Breast epithelium (tissue), 4 donors: ENCODE measurements around the gene UNK. TPM values are rescaled to one million over a fixed set of nuclear protein-coding genes. Genes with fewer than 3 reads are reported as not detected.
A peak's percentile ranks its signal among the peaks of the same experiment; 100 is the strongest.

ENCODE experiments used
- DNase-seq, 2 donors: peaks; one replicate each; pipeline ENCODE4 v3.0.0-alpha.2; 2019; ENCODE audit warnings: low spot score in 2 of 2
- H3K27ac ChIP-seq, 2 donors: fragments of 200-600 bp; sonication (generic) in 1 of 2; one replicate each; pipeline ENCODE4 v1.5.1; 2016 to 2019; ENCODE audit warnings: mild to moderate bottlenecking in 1 of 2
- H3K27me3 ChIP-seq, 2 donors: fragments of 200-600 bp; sonication (generic) in 1 of 2; one replicate each; pipeline versions ENCODE4 v1.5.1 to v1.6.0; 2017 to 2019; ENCODE audit warnings: control low read depth in 1 of 2, mild to moderate bottlenecking in 1 of 2
- H3K36me3 ChIP-seq: fragments of 200-600 bp; one replicate; pipeline ENCODE4 v1.5.1; 2019
- H3K4me1 ChIP-seq, 2 donors: fragments of 200-600 bp; sonication (generic); one replicate each; pipeline ENCODE4 v1.5.1; 2016 to 2019; ENCODE audit warnings: control low read depth in 1 of 2
- H3K4me3 ChIP-seq, 3 donors: fragments of 200-600 bp; sonication (generic); 1 replicate in 2 of 3; 2 replicates in 1 of 3; pipeline ENCODE4 v1.5.1; 2016 to 2019; ENCODE audit warnings: mild to moderate bottlenecking in 3 of 3, moderate library complexity in 2 of 3
- H3K9me3 ChIP-seq, 2 donors: fragments of 200-600 bp; sonication (generic) in 1 of 2; one replicate each; pipeline ENCODE4 v1.5.1; 2016 to 2019; ENCODE audit warnings: control low read depth in 1 of 2
- POLR2A ChIP-seq: fragments of 450-650 bp; IDR thresholded peaks from one replicate; pipeline ENCODE4 v1.6.1; 2016; ENCODE audit warnings: antibody characterized with exemption, mild to moderate bottlenecking, moderate library complexity
- POLR2AphosphoS5 ChIP-seq, 3 donors: sonication (generic); formaldehyde crosslinking; IDR thresholded peaks; one replicate each; pipeline ENCODE4 v1.6.1; 2017; ENCODE audit warnings: antibody characterized with exemption in 3 of 3
- intact Hi-C: fragments of 100-400 bp; cut with DNase I; formaldehyde crosslinking; loops from one replicate; pipeline ENCODE4 v1.15.1; 2023; ENCODE audit warnings: low total_unique reads
- total RNA-seq, 3 donors: library from RNA; depleted of rRNA; stranded (reverse); fragments of >200 nt; gene quantifications; one replicate each; pipeline ENCODE4 v1.1.0, GENCODE V29; 2016
- TF ChIP-seq, protein P1 (sequence below), 3 donors: fragments of 450-650 bp; IDR thresholded peaks; one replicate each; pipeline ENCODE4 v1.5.1; 2016 to 2017; ENCODE audit warnings: antibody characterized with exemption in 3 of 3, mild to moderate bottlenecking in 3 of 3, moderate library complexity in 3 of 3

The UNK gene
- total RNA-seq, 3 donors from 2014 or later, result 18.7 to 43.3 (median 28.5) TPM

DNA sequence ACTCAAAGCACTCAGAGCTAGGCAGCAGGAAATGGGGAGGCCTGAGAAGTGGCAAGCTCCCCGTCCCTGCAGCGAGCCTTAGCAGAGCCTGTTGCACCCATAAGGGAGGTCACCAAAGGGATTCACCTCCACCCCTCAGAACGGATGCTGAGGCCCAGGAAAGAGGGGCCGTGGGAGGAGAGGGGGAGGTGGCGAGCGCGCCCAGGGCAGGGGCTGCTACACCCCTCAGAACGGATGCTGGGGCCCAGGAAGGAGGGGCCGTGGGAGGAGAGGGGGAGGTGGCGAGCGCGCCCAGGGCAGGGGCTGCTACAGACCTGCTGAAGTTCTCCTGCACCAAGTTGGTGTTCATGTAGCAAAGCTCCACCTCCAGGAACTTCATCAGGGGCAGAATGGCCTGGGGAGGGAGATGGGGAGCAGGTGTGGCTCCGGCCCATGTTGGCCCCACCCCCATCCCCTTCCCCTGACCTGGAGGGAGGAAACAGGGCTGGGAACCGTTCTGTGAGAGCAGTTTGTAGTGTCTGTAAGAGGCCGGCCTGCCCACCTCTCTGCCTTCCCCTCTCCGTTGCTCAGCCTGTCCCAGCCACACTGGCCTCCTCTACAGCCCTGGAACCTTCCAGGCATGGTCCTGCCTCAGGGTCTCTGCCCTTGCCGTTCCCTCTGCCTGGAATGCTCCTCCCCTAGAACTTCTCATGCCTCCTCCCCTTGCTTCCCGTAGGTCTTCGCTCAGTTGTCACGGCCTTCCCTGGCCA is 48.2 kb downstream of the UNK start:
- no peaks in the 10 kb centered on the region for H3K36me3 ChIP-seq
- no peak for DNase-seq
- intact Hi-C loops, result no loop called here
- peaks cover 0 to 7% of the 10 kb centered on the region in 2 donors for H3K4me1 ChIP-seq
- H3K27ac ChIP-seq, result peak overlapping the region; percentile 22 to 72
- no peaks in the 10 kb centered on the region for H3K9me3 ChIP-seq
- TF ChIP-seq POLR2A (no peak), POLR2AphosphoS5 (IDR thresholded peaks at IDR 0.05) (no peak)
- TF ChIP-seq, protein P1, sequence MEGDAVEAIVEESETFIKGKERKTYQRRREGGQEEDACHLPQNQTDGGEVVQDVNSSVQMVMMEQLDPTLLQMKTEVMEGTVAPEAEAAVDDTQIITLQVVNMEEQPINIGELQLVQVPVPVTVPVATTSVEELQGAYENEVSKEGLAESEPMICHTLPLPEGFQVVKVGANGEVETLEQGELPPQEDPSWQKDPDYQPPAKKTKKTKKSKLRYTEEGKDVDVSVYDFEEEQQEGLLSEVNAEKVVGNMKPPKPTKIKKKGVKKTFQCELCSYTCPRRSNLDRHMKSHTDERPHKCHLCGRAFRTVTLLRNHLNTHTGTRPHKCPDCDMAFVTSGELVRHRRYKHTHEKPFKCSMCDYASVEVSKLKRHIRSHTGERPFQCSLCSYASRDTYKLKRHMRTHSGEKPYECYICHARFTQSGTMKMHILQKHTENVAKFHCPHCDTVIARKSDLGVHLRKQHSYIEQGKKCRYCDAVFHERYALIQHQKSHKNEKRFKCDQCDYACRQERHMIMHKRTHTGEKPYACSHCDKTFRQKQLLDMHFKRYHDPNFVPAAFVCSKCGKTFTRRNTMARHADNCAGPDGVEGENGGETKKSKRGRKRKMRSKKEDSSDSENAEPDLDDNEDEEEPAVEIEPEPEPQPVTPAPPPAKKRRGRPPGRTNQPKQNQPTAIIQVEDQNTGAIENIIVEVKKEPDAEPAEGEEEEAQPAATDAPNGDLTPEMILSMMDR (IDR thresholded peaks at IDR 0.05), result no peak
- H3K4me3 ChIP-seq, result no peak overlapping the region
- no peaks in the 10 kb centered on the region for H3K27me3 ChIP-seq

DNA sequence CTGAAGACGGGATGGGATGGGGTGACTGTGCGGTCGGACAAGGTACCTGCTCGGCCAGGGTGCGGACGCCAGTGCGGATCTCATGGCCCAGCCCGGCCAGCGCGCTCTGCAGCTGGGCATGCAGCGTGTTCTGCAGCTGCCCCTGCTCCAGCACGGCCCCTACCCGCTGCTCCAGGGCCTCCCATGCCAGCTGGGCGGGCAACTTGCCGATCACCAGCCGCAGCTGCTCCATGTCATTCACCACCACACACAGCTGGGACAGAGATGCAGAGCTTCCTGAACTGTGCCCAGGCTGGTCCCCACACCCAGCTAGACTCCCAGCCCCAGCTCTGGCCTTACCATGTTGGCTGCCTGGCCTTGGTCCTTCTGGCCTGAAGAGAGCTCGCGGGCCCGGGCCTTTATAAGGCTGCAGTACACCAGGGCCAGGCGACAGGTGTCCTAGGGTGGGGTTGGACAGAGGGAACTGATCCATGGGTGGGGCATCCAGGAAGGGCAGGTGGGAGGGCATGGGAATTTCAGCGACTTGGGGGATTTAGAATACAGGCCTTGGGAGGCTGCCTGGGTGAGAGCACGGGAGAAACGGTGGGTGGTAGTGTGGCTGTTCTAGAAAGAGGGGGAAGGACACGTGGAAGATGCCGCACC is 49.8 kb downstream of the UNK start:
- no peaks in the 10 kb centered on the region for H3K36me3 ChIP-seq
- H3K4me1 ChIP-seq, result no peaks in the 10 kb centered on the region
- TF ChIP-seq POLR2A, result no peak
- TF ChIP-seq, protein P1 (IDR thresholded peaks at IDR 0.05), result no peak
- no peak for TF ChIP-seq POLR2AphosphoS5 (IDR thresholded peaks at IDR 0.05)
- H3K9me3 ChIP-seq, result no peaks in the 10 kb centered on the region
- no peak overlapping the region for H3K4me3 ChIP-seq
- intact Hi-C loops, result no loop called here
- DNase-seq, result no peak
- no peaks in the 10 kb centered on the region for H3K27me3 ChIP-seq
- H3K27ac ChIP-seq, result no peak overlapping the region

DNA sequence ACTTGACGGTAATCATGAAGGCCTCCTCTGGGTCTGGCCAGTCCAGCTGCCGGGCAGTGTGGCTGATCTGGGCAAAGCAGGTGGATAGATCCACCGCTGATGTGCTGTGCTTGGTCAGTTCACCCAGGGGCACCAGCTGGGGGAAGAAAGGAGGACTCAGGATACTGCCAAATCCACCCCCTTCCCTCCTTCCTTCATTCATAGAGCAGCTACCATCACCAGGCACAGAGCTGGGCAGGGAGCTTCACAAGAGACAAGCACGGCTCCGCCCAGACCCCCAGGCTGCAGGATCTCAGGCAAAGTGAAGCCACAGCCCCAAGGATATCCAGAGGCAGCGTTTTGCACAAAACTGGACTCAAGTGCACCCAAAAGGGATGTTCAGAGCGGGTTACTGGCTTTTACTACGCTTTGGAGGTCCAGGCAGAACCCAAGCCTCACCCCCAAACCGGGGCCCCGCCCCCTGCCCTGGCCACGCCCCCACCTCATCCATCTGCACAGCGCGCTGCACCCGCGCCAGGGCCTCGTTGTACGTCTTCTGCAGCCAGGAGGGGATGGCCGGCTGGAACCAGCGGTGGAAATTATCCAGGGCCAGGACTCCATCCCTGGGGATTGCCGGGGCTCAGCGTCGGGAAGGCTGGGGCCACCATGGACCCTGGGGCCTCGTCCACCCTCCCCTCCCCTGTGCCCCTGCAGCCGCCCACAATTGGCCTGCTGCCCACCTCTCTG is 50.5 kb downstream of the UNK start:
- Histone ChIP-seq H3K4me3 (no peak overlapping the region), H3K27me3 (no peaks in the 10 kb centered on the region), H3K27ac (no peak overlapping the region), H3K9me3 (no peaks in the 10 kb centered on the region), H3K4me1 (no peaks in the 10 kb centered on the region), H3K36me3 (no peaks in the 10 kb centered on the region)
- TF ChIP-seq POLR2A (no peak), POLR2AphosphoS5 (IDR thresholded peaks at IDR 0.05) (no peak)
- TF ChIP-seq, protein P1 (IDR thresholded peaks at IDR 0.05), result no peak
- no peak for DNase-seq
- intact Hi-C loops, result no loop called here

GRCh38 chr17:75835654-75835987 is 51.0 kb downstream of the UNK start:
- intact Hi-C loops, result no loop called here
- TF ChIP-seq, protein P1 (IDR thresholded peaks at IDR 0.05), result no peak
- no peak for TF ChIP-seq POLR2A
- TF ChIP-seq POLR2AphosphoS5 (IDR thresholded peaks at IDR 0.05), result no peak
- Histone ChIP-seq H3K9me3 (no peaks in the 10 kb centered on the region), H3K36me3 (no peaks in the 10 kb centered on the region), H3K4me1 (no peaks in the 10 kb centered on the region), H3K27ac (no peak overlapping the region), H3K27me3 (no peaks in the 10 kb centered on the region), H3K4me3 (no peak overlapping the region)
- no peak for DNase-seq

DNA sequence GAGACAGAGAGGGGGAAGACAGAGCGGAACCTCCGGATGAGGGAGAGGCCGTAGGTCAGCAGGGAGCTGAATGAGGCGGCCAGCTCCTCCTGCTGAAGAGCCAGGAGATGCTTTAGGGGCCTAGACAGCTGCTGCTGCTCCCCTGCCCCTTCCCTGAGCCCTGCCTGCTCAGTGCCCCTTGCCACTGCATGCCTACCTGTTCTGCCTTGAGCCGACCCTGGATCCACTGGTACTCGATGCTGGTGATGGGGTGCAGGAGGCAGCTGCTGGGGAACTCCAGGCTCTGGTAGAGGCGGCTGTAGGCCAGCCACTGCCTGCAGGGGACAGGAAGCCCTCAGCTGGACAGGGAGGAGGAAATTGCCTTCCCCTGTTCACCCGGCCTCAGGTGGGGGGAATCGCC is 52.0 kb downstream of the UNK start:
- Histone ChIP-seq H3K4me1 (no peaks in the 10 kb centered on the region), H3K36me3 (no peaks in the 10 kb centered on the region), H3K27me3 (no peaks in the 10 kb centered on the region), H3K4me3 (no peak overlapping the region), H3K9me3 (no peaks in the 10 kb centered on the region), H3K27ac (no peak overlapping the region)
- TF ChIP-seq POLR2A (no peak), POLR2AphosphoS5 (IDR thresholded peaks at IDR 0.05) (no peak)
- TF ChIP-seq, protein P1 (IDR thresholded peaks at IDR 0.05), result no peak
- DNase-seq, result no peak
- intact Hi-C loops, result no loop called here
